Heart left ventricle (tissue), 16 donors: ENCODE measurements around the gene LYRM4. TPM values are rescaled to one million over a fixed set of nuclear protein-coding genes. Genes with fewer than 3 reads are reported as not detected.

Source experiments
- ATAC-seq, 4 donors: fragments of 200-7000 bp; cut with Tn5 transposase; one replicate each; pipeline ENCODE4 v1.9.1; 2020 to 2022; ENCODE audit warnings: moderate library complexity in 4 of 4, mild to moderate bottlenecking in 3 of 4, moderate number of reproducible peaks in 1 of 4
- DNase-seq, 5 donors: peaks; one replicate each; pipeline ENCODE4 v3.0.0-alpha.2; 2020
- H3K27ac ChIP-seq, 12 donors: fragments of 200-600 bp; sonication (generic) in 4 of 12; one replicate each; pipeline versions ENCODE4 v1.5.0 to v1.8.0; 2016 to 2022; ENCODE audit warnings: mild to moderate bottlenecking in 2 of 12
- H3K27me3 ChIP-seq, 9 donors: fragments of 200-600 bp; sonication (generic) in 2 of 9; one replicate each; pipeline versions ENCODE4 v1.5.1 to v1.8.0; 2016 to 2022; ENCODE audit warnings: mild to moderate bottlenecking in 3 of 9
- H3K36me3 ChIP-seq, 9 donors: fragments of 200-600 bp; sonication (generic) in 2 of 9; one replicate each; pipeline versions ENCODE4 v1.5.0 to v1.8.0; 2018 to 2022; ENCODE audit warnings: mild to moderate bottlenecking in 2 of 9
- H3K4me1 ChIP-seq, 12 donors: fragments of 200-600 bp; sonication (generic) in 4 of 12; one replicate each; pipeline versions ENCODE4 v1.5.0 to v1.8.0; 2016 to 2022; ENCODE audit warnings: mild to moderate bottlenecking in 3 of 12
- H3K4me3 ChIP-seq, 12 donors: fragments of 200-600 bp; sonication (generic) in 4 of 12; one replicate each; pipeline versions ENCODE4 v1.5.0 to v1.8.0; 2017 to 2022; ENCODE audit warnings: mild to moderate bottlenecking in 9 of 12, moderate library complexity in 4 of 12
- H3K9me3 ChIP-seq, 12 donors: fragments of 200-600 bp; sonication (generic) in 4 of 12; one replicate each; pipeline versions ENCODE4 v1.5.0 to v1.8.0; 2016 to 2022; ENCODE audit warnings: mild to moderate bottlenecking in 1 of 12
- POLR2A ChIP-seq, 2 donors: fragments of 450-650 bp; IDR thresholded peaks; one replicate each; pipeline ENCODE4 v1.6.1; 2017; ENCODE audit warnings: antibody characterized with exemption in 2 of 2, mild to moderate bottlenecking in 2 of 2, moderate library complexity in 2 of 2
- WGBS, 4 donors: extraction: QIAGEN DNeasy Blood & Tissue Kit in 2 of 4; methylation state at CpG; one replicate each; pipeline versions ENCODE4 v1.1.5 to v1.1.7; 2013 to 2018; 5-methylcytosine and 5-hydroxymethylcytosine counted together
- intact Hi-C, 10 donors: fragments of 100-400 bp; cut with DNase I; formaldehyde crosslinking; loops; one replicate each; pipeline versions ENCODE4 v1.11.1 to v1.14.2; 2022
- polyA plus RNA-seq, 2 donors: library from polyadenylated mRNA; stranded (reverse); fragments of 200-250 nt; gene quantifications; one replicate each; pipeline ENCODE4 v1.2.3, GENCODE V29; 2013
- total RNA-seq, 9 donors: library from RNA; depleted of rRNA in 2 of 9; stranded (reverse); fragments of >200 nt in 2 of 9; fragmentation: NEBNext Ultra II Directional in 3 of 9; extraction: Animal tissue kit (Norgen Biotek cat#: 25700) in 3 of 9; gene quantifications; one replicate each; pipeline versions ENCODE4 v1.1.0 to v1.2.4, GENCODE V29; 2016 to 2023
- TF ChIP-seq, protein P1 (sequence below), 12 donors: fragments of 200-600 bp; sonication (generic) in 4 of 12; IDR thresholded peaks; one replicate each; pipeline versions ENCODE4 v1.5.0 to v1.8.0; 2018 to 2022; ENCODE audit warnings: antibody characterized with exemption in 12 of 12, mild to moderate bottlenecking in 5 of 12
- donor health status: ischemic (EF 13 %, LVEDD 7.1; RV severe dilation, severe dysfunction).
- donor health status: healthy with polysubstance abuse.
- donor health status: DM: no; HTN: yes; CAD: no.
- donor health status: DM: no; HTN: no; CAD: no.
- donor health status: ischemic (EF 25% LVEDD 6.9; RV normal size, moderate dysfunction).
- donor health status: ischemic (EF 25% LVEDD 5.7; RV mildly dilated, moderate dysfunction).
- donor health status: healthy.
- donor health status: DM: yes; HTN: yes; CAD: no.
- donor health status: ischemic (EF 35%, LVEDD 5.7; RV mildly dilated, moderate dysfunction).
- donor health status: nonischemic (EF 11% LVEDD 7.7; RV severe dilation, severe dysfunction).
- donor health status: DM: yes; HTN: yes; CAD: no.
- donor health status: PGD.
- donor health status: ischemic (EF 29% LVEDD 5.4; RV normal size, mild dysfunction).
- donor health status: nonischemic (EF 23%, LVEDD 6.1; RV moderate dilation, normal function).

The LYRM4 gene
- total and polyA plus RNA-seq, 11 donors, result 18.8 to 39.7 (median 21.3) TPM

DNA sequence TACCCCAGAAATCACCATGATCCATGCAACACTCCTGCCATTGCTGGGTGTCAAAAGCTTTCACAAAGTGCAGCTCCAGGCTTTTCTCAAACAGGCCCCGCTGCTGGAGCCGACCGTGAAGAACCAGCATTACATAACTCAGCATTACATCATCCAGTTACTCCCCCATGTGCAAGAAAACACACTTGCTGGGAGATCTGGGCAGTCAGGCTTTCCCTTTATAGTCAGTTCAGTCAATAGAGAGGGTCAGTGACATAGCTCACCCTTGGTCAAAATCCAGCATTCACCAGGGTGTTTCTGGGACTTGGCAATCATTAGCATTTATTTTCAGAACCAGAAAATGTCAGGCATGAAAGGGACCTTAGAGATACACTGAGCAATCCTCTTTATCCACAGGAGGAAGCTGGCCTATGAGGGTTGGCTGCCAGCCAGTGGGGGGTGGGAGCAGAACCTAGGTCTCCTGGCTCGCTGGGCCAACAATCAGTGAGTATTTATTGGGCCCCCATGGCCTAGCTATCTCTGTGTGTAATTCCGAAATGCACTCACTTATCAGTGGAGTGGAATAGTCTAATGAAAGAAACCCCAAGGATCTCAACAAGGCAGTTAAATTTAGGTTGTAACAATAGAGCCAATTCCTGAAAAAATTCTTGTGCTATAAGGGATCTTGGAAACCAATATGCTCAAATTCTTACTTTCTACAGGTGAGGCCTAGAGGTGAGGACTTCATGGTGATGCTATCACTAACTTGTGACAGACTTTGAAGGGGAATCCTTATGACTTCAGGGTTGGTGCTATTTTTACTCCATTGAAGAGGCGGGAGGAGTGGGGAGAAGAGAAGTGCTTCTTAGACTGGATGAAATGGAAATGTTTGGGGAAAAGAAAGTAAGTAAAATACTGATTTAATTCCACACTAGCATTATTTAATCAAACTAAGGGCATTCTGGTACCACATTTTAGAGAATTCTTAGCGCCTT is 54.6 kb downstream of the LYRM4 start:
- WGBS, 4 donors, result 22 to 29% (median 24%) methylated on average over 7 of the region's 7 CpGs
- peaks cover 17 to 71% (median 50%) of the 10 kb centered on the region in 12 donors for H3K4me1 ChIP-seq
- peak overlapping the region; percentile 59 to 93 (median 82) for H3K27ac ChIP-seq
- H3K36me3 ChIP-seq, result no peaks in the 10 kb centered on the region
- no peaks in the 10 kb centered on the region for H3K9me3 ChIP-seq
- no peak overlapping the region for H3K4me3 ChIP-seq
- no peaks in the 10 kb centered on the region for H3K27me3 ChIP-seq
- peak; percentile 85 to 90 (median 90) for ATAC-seq
- DNase-seq, result peak; percentile 69 to 76 (median 72)
- no peak for TF ChIP-seq POLR2A (IDR thresholded peaks at IDR 0.05)
- TF ChIP-seq, protein P1, sequence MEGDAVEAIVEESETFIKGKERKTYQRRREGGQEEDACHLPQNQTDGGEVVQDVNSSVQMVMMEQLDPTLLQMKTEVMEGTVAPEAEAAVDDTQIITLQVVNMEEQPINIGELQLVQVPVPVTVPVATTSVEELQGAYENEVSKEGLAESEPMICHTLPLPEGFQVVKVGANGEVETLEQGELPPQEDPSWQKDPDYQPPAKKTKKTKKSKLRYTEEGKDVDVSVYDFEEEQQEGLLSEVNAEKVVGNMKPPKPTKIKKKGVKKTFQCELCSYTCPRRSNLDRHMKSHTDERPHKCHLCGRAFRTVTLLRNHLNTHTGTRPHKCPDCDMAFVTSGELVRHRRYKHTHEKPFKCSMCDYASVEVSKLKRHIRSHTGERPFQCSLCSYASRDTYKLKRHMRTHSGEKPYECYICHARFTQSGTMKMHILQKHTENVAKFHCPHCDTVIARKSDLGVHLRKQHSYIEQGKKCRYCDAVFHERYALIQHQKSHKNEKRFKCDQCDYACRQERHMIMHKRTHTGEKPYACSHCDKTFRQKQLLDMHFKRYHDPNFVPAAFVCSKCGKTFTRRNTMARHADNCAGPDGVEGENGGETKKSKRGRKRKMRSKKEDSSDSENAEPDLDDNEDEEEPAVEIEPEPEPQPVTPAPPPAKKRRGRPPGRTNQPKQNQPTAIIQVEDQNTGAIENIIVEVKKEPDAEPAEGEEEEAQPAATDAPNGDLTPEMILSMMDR (IDR thresholded peaks at IDR 0.05), result no peak
- intact Hi-C loops, result loop anchor here in 3 of 10 donors (5.0 to 10.0 kb wide), 2 partner anchors 56 to 121 kb away; partner anchors contain the start of genes FARS2 (in 2 of the 3), LYRM4 (in 2 of the 3) and PPP1R3G (in 1 of the 3)

DNA sequence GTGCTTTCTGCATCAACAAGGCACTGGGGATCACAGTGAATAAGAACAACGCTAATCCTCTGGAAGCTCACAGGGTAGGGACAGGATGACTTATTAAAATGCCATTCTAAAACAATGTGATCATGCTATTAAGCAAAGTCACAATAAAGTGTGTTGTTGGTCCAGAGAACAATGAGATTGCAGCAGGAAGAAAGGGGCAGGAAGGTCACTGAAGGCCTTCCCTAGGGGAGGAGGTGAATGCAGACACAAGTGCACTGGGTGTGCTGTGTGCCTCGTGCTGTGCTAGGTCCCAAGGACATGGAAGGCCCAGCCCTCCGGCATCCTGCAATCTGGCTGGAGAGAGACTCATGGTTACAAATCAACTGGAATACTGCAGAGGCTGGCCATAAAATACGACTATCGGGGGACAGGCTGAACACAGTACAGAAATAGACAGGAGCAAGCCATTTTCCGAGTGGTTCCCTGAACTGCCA is 55.7 kb downstream of the LYRM4 start:
- Histone ChIP-seq H3K27ac (peak overlapping the region; percentile 59 to 93 (median 82)), H3K36me3 (no peaks in the 10 kb centered on the region), H3K9me3 (no peaks in the 10 kb centered on the region), H3K4me3 (no peak overlapping the region), H3K27me3 (no peaks in the 10 kb centered on the region), H3K4me1 (peaks cover 17 to 82% (median 57%) of the 10 kb centered on the region in 12 donors)
- intact Hi-C loops, result loop anchor here in 3 of 10 donors (5.0 to 10.0 kb wide), 2 partner anchors 57 to 120 kb away; partner anchors contain the start of genes FARS2 (in 2 of the 3), LYRM4 (in 2 of the 3) and PPP1R3G (in 1 of the 3)
- DNase-seq, result peak in 2 of 5 donors; percentile 16 to 32
- no peak for TF ChIP-seq POLR2A (IDR thresholded peaks at IDR 0.05)
- TF ChIP-seq, protein P1 (IDR thresholded peaks at IDR 0.05), result no peak
- WGBS, 4 donors, result 15 to 33% (median 21%) methylated on average over 6 of the region's 6 CpGs
- peak in 3 of 4 donors; percentile 16 to 57 (median 20) for ATAC-seq

DNA sequence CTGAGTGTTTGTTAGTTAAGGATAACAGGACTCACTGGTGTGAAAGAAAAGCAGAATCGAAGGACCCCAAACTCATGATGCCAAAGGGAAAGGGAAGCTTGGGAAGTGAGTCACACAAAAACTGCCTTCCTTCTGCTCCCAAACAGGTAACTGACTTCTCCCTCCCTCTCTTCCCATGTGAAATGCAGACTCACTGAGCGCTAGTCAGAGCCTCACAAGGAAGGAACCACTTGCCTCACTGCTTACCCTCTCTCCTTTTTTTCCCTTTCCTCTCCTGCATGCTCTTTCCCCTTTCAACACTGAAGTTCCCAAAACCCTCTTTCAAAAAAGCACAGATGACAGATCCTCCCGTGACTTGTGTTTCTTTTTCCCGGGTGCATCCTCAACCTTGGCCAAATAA is 56.4 kb downstream of the LYRM4 start:
- intact Hi-C loops, result loop anchor here in 1 of 10 donors (10.0 kb wide), 1 partner anchor 120 kb away; the partner anchor contains the start of gene PPP1R3G
- H3K27ac ChIP-seq, result peak overlapping the region; percentile 59 to 93 (median 82)
- no peak for DNase-seq
- H3K36me3 ChIP-seq, result no peaks in the 10 kb centered on the region
- peaks cover 17 to 87% (median 57%) of the 10 kb centered on the region in 12 donors for H3K4me1 ChIP-seq
- H3K27me3 ChIP-seq, result no peaks in the 10 kb centered on the region
- no peak for TF ChIP-seq POLR2A (IDR thresholded peaks at IDR 0.05)
- TF ChIP-seq, protein P1 (IDR thresholded peaks at IDR 0.05), result no peak
- no peak overlapping the region for H3K4me3 ChIP-seq
- no peaks in the 10 kb centered on the region for H3K9me3 ChIP-seq
- no peak for ATAC-seq
- 69 to 78% (median 75%) methylated on average over 4 of the region's 4 CpGs for WGBS, 4 donors

DNA sequence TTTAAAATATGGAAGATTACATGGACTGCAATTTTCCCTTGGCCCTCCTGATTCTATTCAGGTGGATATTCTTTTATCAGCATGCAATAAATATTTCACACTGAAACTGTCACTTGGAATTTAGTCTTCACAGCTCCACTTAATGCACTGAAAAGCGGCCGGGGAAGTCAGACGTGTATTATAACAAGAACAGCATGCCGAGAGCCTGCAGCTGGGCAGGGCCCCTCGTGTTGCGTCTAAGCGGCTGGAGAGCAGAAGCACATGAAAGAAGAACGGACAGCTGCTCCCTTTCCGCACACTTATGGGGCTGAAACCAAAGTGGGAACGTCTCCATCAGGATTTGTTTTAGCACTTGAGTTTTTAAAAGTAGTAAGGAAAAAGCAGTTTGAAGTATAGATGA is 57.2 kb downstream of the LYRM4 start:
- H3K36me3 ChIP-seq, result no peaks in the 10 kb centered on the region
- ATAC-seq, result no peak
- peak in 1 of 5 donors; percentile 53 for DNase-seq
- no peaks in the 10 kb centered on the region for H3K9me3 ChIP-seq
- H3K4me1 ChIP-seq, result peaks cover 17 to 87% (median 57%) of the 10 kb centered on the region in 12 donors
- H3K4me3 ChIP-seq, result no peak overlapping the region
- intact Hi-C loops, result loop anchor here in 1 of 10 donors (10.0 kb wide), 1 partner anchor 119 kb away; the partner anchor contains the start of gene PPP1R3G
- H3K27me3 ChIP-seq, result no peaks in the 10 kb centered on the region
- peak overlapping the region in 8 of 12 donors; percentile 8 to 93 (median 83) for H3K27ac ChIP-seq
- TF ChIP-seq, protein P1 (IDR thresholded peaks at IDR 0.05), result no peak
- no peak for TF ChIP-seq POLR2A (IDR thresholded peaks at IDR 0.05)
- 67 to 79% (median 73%) methylated on average over 10 of the region's 10 CpGs for WGBS, 4 donors
